Bronchial epithelial cell (primary cell): Measurements from ENCODE around the gene MFNG. TPM values are rescaled to one million over a fixed set of nuclear protein-coding genes. Genes with fewer than 3 reads are reported as not detected.
A peak's percentile ranks its signal among the peaks of the same experiment; 100 is the strongest.

ENCODE experiments used
- DNase-seq: peaks from one replicate; pipeline ENCODE4 v3.0.0-alpha.2; 2010; ENCODE audit warnings: low read depth
- FAIRE-seq: peaks from 2 replicates; lab custom pipeline; 2011; peaks lifted over from hg19 to GRCh38; lab: Jason Lieb, UNC
- H3K27me3 ChIP-seq: 2 replicates; pipeline ENCODE4 v1.5.1; 2011; ENCODE audit warnings: low read length; ENCODE audit not compliant: control insufficient read depth, insufficient read depth
- H3K36me3 ChIP-seq: 2 replicates; pipeline ENCODE4 v1.5.1; 2011; ENCODE audit warnings: low read length; ENCODE audit not compliant: control insufficient read depth, insufficient read depth
- H3K4me3 ChIP-seq: 2 replicates; pipeline ENCODE4 v1.5.1; 2011; ENCODE audit warnings: mild to moderate bottlenecking, low read depth, low read length, control low read depth
- CTCF ChIP-seq: IDR thresholded peaks from 2 replicates; pipeline ENCODE4 v1.5.1; 2011; ENCODE audit warnings: mild to moderate bottlenecking, moderate library complexity, low read length, control low read depth, inconsistent platforms; ENCODE audit not compliant: insufficient read depth, severe bottlenecking
- total RNA-seq: library from RNA; depleted of rRNA; stranded (reverse); fragments of >200 nt; gene quantifications from 2 replicates; pipeline ENCODE4 v1.2.1, GENCODE V29; 2014

The MFNG gene
- total RNA-seq, 1 donor from 2014 or later, result 0.26 TPM

- H3K27me3 ChIP-seq, result no peaks in the 10 kb centered on the region
- H3K36me3 ChIP-seq, result no peaks in the 10 kb centered on the region
- no peak for TF ChIP-seq CTCF
- DNase-seq (peak; percentile 97), FAIRE-seq (no peak)
- no peak overlapping the region for H3K4me3 ChIP-seq
Measured at GRCh38 chr22:37526376-37526775, 40.2 kb upstream of the MFNG start.

GRCh38 chr22:37525746-37526350 lies 39.7 kb upstream of the MFNG start:
- FAIRE-seq (peak; percentile 13), DNase-seq (no peak)

GRCh38 chr22:37525073-37525745 lies 39.0 kb upstream of the MFNG start:
- Histone ChIP-seq H3K4me3 (no peak overlapping the region), H3K36me3 (no peaks in the 10 kb centered on the region), H3K27me3 (no peaks in the 10 kb centered on the region)
- TF ChIP-seq CTCF, result no peak
- DNase-seq (peak; percentile 90), FAIRE-seq (peak; percentile 23)

More at GRCh38 chr22:37525746-37526350, 39.7 kb upstream of the MFNG start:
- H3K36me3 ChIP-seq, result no peaks in the 10 kb centered on the region
- no peak for TF ChIP-seq CTCF
- no peak overlapping the region for H3K4me3 ChIP-seq
- no peaks in the 10 kb centered on the region for H3K27me3 ChIP-seq

- Histone ChIP-seq H3K27me3 (no peaks in the 10 kb centered on the region), H3K4me3 (no peak overlapping the region), H3K36me3 (peaks cover 2% of the 10 kb centered on the region)
- FAIRE-seq (no peak), DNase-seq (no peak)
- TF ChIP-seq CTCF, result no peak
Measured at GRCh38 chr22:37522482-37522881, 36.3 kb upstream of the MFNG start.

- peak; percentile 18 for FAIRE-seq
- H3K4me3 ChIP-seq, result no peak overlapping the region
- H3K36me3 ChIP-seq, result peaks cover 2% of the 10 kb centered on the region
- no peaks in the 10 kb centered on the region for H3K27me3 ChIP-seq
- no peak for DNase-seq
- TF ChIP-seq CTCF, result no peak
Measured at GRCh38 chr22:37521236-37521739, 35.1 kb upstream of the MFNG start.
